Left colon (tissue), 2 donors: Measurements from ENCODE around the gene RXRA. TPM values are rescaled to one million over a fixed set of nuclear protein-coding genes. Genes with fewer than 3 reads are reported as not detected.
A peak's percentile ranks its signal among the peaks of the same experiment; 100 is the strongest.

ENCODE experiments used
- ATAC-seq: fragments of 200-7000 bp; cut with Tn5 transposase; one replicate; pipeline ENCODE4 v1.9.1; 2020; ENCODE audit warnings: mild to moderate bottlenecking, moderate library complexity
- DNase-seq, 2 donors: peaks; one replicate each; pipeline ENCODE4 v3.0.0-alpha.2; 2020
- intact Hi-C, 2 donors: fragments of 100-400 bp; cut with DNase I in 1 of 2; cut with micrococcal nuclease in 1 of 2; formaldehyde crosslinking; loops; one replicate each; pipeline versions ENCODE4 v1.11.2 to v1.14.0; 2022; cut with DNase I, micrococcal nuclease
- total RNA-seq, 2 donors: library from RNA; stranded (reverse); fragmentation: NEBNext Ultra II Directional; extraction: Animal tissue kit (Norgen Biotek cat#: 25700); gene quantifications; one replicate each; pipeline ENCODE4 v1.2.1, GENCODE V29; 2021
- donor health status: DM: no; HTN: no; CAD: no.
- donor health status: DM: yes; HTN: yes; CAD: no.

The RXRA gene
- total RNA-seq, 2 donors from 2014 or later: 68.3 to 88.9 TPM

GRCh38 chr9:134400283-134400682, 74.0 kb downstream of the RXRA start:
- ATAC-seq (no peak), DNase-seq (no peak)
- intact Hi-C loops: no loop called here

GRCh38 chr9:134401391-134401790, 75.1 kb downstream of the RXRA start:
- no peak for ATAC-seq
- intact Hi-C loops: no loop called here

GRCh38 chr9:134402182-134402581, 75.9 kb downstream of the RXRA start:
- intact Hi-C loops: no loop called here
- no peak for ATAC-seq
- DNase-seq: no peak

More at GRCh38 chr9:134401391-134401790, 75.1 kb downstream of the RXRA start:
- DNase-seq: no peak

GRCh38 chr9:134403292-134403681, 77.0 kb downstream of the RXRA start:
- intact Hi-C loops: no loop called here
- DNase-seq (no peak), ATAC-seq (no peak)

GRCh38 chr9:134403682-134404301, 77.5 kb downstream of the RXRA start:
- DNase-seq: peak; percentile 69 to 74
- intact Hi-C loops: no loop called here
- no peak for ATAC-seq

GRCh38 chr9:134404376-134405358, 78.4 kb downstream of the RXRA start:
- intact Hi-C loops: no loop called here
- ATAC-seq (no peak), DNase-seq (no peak)

- DNase-seq: no peak
- ATAC-seq: no peak
- intact Hi-C loops: no loop called here
Observed at GRCh38 chr9:134405527-134405926, 79.3 kb downstream of the RXRA start.

- DNase-seq: no peak
- intact Hi-C loops: no loop called here
- ATAC-seq: no peak
Observed at GRCh38 chr9:134406366-134407120, 80.3 kb downstream of the RXRA start.

- ATAC-seq (peak; percentile 68), DNase-seq (peak; percentile 82 to 84)
- intact Hi-C loops: no loop called here
Observed at GRCh38 chr9:134407121-134407779, 81.0 kb downstream of the RXRA start.

GRCh38 chr9:134408389-134408788, 82.1 kb downstream of the RXRA start:
- intact Hi-C loops: no loop called here
- ATAC-seq (no peak), DNase-seq (no peak)

- intact Hi-C loops: no loop called here
- DNase-seq (no peak), ATAC-seq (no peak)
Observed at GRCh38 chr9:134408939-134409737, 82.9 kb downstream of the RXRA start.

GRCh38 chr9:134410071-134410834, 84.0 kb downstream of the RXRA start:
- DNase-seq (peak; percentile 62 to 77), ATAC-seq (peak; percentile 76)
- intact Hi-C loops: no loop called here

- intact Hi-C loops: no loop called here
Observed at GRCh38 chr9:134410835-134411217, 84.6 kb downstream of the RXRA start.

GRCh38 chr9:134411440-134412297, 85.4 kb downstream of the RXRA start:
- ATAC-seq (no peak), DNase-seq (no peak)
- intact Hi-C loops: no loop called here

More at GRCh38 chr9:134410835-134411217, 84.6 kb downstream of the RXRA start:
- DNase-seq (no peak), ATAC-seq (no peak)

GRCh38 chr9:134412298-134412711, 86.0 kb downstream of the RXRA start:
- ATAC-seq: no peak
- no peak for DNase-seq
- intact Hi-C loops: no loop called here

- ATAC-seq (no peak), DNase-seq (no peak)
- intact Hi-C loops: no loop called here
Observed at GRCh38 chr9:134413112-134413715, 87.0 kb downstream of the RXRA start.
